GM21381 (cell line): ENCODE results near the gene UBASH3B.

Experiments
- ATAC-seq: cut with Tn5 transposase; IDR thresholded peaks from one replicate; pipeline ENCODE4 v1.9.1; 2021; ENCODE audit warnings: mild to moderate bottlenecking, moderate library complexity; ENCODE audit not compliant: unreplicated experiment

Gene UBASH3B

DNA sequence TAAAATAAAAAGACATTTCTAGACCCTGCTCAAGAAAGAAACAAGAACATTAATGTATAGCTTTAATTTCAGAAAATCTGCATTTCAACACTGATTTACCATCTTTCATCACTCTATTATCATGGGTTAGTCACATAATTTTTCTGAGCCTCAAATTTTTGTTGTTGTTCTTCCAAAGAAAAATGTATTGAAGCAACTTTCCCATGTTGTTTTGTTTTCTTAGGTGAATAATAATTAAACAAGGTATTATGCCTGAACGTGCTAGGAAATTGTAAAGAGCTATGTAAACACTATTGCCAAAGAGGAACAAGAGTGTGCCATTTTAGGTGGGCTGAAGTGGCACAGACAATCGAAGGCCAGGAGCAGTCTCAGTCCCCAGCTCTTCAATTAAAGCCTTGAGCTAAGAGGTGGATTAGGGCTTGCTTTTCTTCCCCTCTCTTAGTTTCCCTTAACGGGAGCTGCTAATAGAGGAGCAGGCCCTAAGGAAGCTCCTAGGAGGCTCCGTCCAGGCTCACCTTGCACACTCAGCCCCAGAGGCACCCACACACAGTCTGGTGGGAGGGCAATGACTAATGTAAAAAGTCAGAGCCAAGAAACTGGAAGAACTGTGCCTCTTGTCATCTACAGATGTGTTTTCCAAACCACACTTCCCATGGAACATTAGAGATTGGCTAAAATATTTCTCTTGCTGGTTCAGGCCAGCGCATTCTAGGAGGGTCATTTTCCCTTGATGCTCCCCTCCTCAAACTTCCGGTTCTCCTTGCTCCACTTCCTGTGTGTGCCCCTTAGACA lies 8.8 kb upstream of the UBASH3B start:
- no peak for ATAC-seq

DNA sequence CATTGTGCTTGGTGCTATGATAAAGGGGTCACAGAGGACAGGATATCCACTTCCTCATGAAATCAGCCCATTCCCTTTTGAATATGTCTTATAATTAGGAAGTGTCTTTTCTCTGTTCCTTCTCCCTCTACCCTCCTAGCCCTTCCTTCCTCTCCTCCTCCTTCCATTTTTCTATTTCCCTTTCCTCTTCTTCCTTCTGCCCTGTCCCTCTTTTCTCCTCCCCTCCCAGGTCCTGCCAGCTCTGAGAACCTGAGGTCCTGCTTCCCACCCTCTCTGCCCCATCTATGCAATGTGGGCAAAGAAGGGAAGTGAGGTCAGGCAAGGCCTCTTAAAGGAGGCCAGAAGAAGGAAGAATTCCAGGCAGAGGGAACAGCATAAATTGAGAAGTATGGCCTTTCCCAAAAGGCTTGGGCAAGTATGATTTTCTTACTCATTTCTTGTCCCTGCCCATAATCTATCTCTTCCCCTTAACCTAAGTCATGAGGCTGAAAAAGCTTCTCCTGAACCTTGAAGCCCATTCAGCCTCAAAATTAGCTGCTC lies 7.7 kb upstream of the UBASH3B start:
- ATAC-seq: no peak

DNA sequence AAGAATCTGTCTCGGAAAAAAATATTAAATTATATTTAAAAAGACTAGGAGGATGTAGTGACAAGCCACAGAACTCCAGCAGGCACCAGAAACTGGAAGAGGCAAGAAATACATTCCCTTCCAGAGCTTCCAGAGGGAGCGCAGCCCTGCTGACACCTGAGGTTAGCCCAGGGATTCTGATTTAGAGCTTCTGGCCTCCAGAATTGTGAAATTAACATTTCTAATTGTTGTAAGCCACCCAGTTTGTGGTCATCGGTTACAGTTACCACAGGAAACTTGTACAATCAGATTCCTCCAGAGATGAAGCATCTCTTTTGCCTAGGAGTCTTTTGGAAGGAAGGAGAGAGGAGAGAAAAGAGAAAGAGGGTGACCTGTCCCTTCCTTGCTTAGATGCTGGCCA lies 6.4 kb upstream of the UBASH3B start:
- no peak for ATAC-seq

DNA sequence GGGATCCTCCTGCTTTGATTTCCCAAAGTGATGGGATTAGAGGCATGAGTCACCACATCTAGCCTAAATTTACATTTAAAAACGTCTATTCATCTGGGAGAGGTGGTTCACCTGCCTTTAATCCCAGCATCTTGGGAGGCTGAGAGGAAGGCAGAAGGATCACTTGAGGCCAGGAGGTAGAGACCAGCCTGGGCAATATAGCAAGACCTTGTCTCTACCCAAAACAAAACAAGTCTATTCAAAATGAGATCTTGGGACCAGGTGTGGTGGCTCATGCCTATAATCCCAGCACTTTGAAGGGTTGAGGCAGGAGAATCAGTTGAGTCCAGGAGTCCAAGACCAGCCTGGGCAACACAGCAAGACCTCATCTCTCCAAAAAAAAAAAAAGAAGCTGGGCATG lies 4.9 kb upstream of the UBASH3B start:
- ATAC-seq: no peak

DNA sequence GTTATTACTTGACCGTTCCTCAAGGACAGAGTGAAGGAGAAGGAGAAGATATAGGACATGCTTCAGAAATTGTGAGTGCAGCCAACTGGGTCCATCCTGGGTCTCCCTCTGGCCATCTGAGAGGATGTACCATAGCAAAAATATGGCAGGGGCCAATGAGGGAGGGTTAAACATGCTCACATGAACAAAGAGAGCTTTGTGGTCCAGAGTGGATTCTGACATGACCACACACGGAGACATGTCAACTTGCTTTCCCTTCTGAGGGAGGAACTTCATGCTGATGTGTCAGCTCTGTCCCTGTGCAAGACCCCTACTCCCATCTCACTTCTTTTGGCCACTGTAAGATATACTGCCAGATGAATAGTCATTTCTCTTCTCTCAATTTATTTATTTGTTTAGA lies 3.0 kb upstream of the UBASH3B start:
- ATAC-seq: no peak

DNA sequence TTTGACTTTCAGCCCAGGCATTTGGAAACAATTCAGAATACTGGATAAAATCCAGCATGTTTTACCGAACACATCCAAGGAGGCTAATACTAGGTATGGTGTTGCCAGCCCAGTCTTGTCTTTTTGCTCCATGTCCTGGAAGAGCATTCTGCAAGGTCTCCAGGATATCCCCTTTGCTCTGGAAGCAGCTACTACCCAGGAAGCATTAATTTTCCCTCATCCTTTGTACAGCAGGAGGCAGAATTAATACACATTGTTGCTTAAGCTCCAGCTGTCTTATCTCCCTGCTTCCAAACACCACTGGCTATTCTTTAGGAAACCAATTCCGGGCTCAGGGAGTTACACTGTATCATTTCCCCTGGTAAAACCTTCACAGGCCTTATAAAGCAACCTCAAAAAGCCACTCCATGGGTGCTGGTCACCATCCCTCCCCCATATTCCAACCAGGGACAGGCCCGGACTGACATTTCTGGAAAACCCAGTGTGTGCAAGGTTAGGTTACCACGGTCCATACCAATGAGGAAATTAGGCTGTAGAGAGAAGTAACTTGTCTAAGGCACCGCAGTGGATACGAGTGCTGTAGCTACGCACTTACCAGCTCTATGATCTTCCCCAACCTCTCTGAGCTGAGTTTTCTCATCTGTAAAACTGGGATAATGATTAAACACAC lies 1.5 kb upstream of the UBASH3B start:
- ATAC-seq: no peak

DNA sequence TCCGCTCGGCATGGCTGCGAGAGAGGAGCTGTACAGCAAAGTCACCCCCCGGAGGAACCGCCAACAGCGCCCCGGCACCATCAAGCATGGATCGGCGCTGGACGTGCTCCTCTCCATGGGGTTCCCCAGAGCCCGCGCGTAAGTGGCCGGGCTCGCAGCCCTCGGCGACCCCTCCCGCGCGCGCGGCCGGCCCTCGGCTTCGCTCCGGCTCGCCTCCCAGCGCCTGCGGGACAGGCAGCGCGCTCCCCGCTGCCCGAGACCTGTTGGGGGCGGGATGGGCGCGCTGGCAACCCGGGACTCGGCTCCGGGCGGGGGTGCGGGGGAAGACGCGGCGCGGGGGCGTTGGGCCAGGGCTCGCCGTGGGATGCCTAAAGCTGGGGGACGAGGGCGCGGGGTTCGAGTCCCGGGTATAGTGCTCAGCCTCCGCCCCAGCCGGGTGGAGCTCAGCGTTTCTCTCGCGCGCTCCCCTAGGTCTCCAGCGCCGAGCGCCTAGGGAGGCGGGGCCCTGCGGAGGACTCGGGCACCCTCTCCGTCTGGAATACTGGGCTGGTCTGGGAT lies 630 bp downstream of the UBASH3B start:
- peak; percentile 46 for ATAC-seq

DNA sequence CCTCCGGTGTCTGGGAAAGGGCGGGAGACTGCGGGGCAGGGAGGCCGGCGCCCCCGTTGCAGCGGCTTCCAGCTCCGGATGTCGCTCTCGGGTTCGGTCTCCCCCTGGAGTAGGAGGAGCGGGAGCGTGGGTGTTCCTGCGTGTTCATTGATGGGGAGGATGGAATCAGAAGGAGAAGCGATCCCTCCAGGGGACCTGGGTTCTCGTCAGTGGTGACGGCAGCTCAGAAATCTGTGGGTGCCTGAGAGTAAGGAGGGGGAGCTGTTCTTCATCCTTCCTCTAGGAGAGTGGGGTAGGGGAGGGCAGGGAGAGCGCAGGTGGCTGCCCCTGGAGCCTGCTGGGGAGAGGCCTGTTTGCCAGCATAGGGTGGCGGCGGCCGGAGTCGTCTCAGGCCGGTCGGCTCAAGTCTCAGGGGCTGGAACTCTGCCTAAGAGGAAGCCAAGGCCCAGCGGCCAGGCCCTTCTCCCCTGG lies 1.1 kb downstream of the UBASH3B start:
- no peak for ATAC-seq

DNA sequence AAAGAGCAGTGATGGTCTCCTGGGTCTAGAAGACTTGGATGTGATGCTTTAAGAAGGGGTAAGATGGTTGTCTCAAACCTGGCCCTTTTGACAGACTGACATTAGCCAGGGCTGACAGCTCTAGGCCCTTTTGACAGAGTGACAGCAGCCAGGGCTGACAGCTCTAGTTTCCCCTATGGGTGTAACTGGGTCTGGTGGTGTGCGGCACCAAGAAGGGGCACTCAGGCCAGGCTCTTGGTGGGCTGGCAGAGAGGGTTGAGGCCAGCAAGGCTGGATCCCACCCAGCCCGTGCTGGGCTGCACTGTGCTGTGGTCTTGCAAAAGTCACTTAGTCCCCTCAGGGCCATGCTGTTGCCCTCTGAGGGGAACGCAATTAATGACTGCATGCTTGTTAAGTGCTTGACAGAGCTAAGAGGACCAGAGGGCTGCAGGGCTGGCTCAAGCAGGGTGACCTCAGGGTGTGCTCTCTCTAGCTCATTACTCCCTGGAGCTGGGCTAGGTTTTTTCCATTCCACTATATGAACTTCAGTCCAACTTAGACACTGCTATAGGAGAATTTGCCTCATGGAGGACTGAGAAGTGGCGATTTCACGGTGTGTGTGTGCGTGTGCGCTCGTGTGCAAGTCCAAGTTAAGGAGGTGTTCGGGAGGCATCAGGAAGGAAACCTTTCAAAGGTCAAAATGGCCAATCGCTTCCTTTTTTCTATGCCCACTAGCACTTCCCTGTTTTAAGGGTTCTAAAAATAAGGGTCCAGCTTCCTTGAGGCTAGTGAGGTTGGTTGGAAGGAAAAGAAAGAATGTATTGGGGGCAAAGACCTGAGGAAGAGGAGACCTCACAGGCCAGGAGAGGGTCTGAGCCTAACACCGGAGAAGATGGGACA lies 4.4 kb downstream of the UBASH3B start:
- no peak for ATAC-seq

DNA sequence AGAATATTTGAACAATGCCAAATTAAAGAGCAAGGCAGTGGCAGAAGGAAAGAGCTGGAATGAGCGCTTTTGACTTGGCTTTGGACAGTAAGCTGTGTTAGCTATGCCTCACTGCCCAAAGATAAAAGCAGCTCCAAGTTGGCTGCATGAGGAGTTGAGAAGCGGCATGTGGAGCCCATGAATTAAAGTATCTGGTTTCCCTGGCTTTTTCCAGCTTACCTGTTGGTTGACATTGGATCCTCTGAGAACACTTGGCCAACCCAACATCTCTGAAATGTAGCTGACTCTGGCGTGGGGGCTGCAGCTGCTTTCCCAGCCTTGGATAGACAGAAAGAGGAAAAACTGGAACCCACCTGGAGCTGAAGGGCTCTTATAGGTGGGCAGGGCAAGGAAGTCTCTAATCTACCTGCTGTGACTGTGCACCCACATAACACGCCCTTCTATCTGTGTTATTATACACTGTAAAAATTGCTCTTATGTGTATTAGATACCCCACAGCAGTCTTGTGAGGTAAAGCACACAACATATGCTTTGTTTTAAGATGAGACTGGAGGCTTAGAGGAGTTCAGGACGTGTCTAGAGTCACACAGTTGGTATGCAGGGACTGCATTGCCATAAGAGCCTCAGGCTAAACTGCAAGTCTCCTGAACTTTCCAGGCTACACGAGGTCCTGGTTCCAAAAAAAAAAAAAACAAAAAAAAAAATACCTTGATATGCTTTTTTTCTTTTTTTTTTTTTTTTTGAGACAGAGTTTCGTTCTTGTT lies 5.8 kb downstream of the UBASH3B start:
- no peak for ATAC-seq

DNA sequence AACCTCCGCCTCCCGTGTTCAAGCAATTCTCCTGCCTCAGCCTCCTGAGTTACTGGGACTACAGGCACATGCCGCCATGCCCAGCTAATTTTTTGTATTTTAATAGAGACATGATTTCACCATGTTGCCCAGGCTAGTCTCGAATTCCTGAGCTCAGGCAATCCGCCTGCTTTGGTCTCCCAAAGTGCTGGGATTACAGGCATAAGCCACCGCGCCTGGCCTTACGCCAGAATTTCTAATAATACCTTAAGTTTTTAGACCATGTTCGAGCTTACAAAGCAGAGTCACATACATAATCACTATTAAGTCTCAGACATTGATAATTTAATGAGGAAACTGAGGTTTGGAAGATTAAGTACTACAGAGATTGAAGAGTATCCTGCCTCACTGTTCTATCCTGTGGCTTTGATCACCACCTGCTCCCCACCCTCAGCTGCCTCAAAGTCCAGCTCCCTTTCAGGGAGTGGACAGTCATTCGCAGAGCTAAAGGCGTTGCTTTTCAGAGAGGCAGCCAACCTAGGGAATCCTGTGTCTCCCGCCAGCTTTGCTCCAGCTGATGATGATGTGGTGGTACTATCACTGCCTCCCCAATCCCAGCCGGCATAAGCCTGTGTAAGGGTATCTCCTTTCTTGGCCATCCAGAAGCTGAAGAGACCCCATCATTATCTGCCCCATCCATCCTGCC lies 7.7 kb downstream of the UBASH3B start:
- no peak for ATAC-seq

DNA sequence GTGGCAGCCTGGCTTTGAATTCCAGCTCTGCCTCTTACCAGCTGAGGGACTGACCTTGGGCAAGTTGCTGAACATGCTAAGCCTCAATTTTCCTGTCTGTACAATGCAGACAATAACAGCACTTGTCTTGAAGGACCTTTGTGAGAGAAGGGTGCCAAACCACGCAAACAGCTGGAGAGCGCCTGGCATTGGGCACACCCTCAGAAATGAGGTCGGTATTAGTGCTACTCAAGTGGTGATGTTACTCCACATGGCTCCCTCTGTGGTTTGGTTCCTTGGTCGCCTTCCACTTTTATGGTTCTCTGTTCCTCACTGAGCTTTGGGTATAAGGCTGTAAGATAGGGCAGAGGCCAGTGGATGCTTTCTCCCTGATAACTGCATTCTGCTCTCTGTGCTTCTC lies 8.2 kb downstream of the UBASH3B start:
- no peak for ATAC-seq

DNA sequence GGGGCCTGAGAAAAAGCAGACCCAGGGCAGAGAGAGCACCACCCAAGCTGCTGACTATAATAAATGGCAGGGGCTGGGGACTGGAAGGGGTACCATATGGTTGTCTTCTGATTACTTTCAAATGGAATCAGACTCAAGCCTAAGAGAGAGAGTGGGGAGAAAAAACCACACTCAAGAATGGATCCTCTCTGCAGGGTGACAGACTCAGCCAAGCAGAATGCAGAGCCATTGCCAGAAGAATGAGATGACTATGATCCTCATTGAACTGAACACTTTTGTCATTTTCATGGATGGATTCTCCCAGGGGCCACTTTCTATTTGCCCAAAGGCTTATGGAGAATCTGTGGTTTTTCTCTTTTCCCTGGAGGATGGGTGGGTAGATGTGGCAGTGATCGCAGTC lies 8.7 kb downstream of the UBASH3B start:
- ATAC-seq: no peak

DNA sequence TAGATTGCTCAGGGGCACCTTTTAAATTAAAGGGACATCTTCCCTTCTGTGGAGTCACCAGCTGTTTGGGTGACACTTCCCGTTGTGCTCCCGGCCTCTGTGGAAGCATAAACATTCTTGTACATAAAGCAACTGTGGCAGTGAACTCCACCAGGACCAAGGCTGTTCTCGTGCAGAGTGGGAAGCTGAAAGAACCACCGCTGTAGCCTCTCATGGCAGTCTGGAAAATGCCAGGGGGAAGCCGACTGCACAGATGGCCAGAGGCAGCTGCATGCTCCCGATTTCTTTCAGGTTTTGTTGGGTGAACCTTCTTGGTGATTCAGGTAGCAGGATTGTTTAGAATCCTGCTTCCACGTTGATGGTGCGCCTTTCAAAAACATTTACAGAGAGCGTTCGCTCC lies 10.3 kb downstream of the UBASH3B start:
- no peak for ATAC-seq

DNA sequence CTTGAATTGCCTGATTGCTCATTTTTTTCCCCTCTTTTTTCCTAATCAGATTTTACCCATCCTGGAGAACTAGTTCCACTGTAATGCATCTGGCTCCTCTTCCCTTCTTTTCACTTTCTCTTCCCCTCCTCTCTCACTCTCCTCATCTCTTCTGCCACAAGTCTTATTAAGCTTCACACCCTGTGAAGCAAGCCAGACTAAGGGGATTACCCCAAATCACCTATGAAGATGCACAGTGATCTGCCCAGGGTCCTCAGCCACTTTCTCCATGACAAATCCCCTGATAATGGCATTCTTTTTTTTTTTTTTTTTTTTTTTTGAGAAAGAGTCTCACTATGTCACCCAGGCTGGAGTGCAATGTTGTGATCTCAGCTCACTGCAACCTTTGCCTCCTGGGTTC lies 11.2 kb downstream of the UBASH3B start:
- no peak for ATAC-seq

DNA sequence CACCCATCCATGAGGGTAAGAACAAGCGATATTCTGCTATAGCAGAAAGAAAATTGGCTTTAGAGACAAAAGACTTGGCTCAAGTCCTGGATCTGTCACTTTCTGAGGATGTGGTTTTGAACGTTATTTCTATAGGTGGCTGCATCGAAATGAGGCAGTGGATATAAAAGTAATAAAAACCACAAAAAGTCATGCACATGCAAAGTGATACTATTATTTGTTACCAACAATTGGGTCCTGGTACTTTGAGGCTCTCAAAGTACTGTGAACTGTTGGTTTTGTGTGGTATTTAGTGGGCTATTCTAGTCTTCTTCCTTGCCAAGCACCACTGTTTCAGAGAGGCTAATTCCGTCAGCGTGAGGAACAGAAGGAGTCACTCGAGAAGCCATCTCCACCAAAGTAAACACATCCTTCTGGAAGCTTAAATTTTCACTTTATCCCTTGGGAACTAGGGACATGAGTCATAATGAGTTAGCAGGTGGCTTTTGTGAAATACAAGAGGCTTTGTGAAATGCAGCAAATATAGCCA lies 13.1 kb downstream of the UBASH3B start:
- ATAC-seq: no peak

DNA sequence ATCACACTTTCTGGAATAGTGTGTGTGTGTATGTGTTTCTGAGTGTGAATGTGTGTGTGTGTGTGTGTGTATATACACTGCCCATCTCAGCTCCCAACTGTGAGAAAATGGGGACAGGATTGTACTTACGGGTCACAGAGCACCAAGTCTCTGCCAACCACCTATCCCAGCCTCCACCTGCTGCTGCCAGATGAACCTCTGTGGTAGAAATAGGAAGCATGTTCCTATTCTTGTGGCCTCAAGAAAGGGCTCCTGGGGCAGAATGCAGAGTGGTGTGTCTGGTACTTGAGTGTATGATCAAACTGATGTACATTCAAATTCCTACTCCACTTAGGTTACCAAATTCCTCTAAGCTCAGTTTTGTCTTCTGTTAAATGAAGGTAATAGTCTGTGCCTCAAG lies 14.6 kb downstream of the UBASH3B start:
- ATAC-seq: no peak

DNA sequence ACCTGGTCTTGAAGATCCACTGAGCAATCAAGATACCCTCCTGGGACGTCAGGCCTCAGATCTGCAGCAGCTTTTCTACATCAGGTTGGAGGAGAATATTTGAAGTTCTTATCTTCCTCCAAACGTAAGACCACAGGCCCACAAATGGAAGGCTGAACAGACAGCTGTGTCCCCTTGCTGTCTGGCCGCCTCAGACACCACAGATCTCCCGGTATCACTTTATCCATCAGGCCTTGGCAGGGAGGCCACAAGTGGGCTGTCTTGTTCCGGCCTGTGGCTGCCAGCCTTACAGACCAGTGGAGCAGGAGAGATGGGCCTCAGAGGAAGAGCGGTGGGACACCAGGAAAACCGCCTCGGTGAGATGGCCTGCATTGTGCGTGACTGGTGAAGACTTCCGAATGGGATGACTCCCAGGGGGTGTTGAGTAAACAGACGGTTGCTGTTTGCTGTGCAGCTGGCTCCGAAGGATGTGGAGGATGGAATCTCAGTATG lies 15.9 kb downstream of the UBASH3B start:
- ATAC-seq: no peak

DNA sequence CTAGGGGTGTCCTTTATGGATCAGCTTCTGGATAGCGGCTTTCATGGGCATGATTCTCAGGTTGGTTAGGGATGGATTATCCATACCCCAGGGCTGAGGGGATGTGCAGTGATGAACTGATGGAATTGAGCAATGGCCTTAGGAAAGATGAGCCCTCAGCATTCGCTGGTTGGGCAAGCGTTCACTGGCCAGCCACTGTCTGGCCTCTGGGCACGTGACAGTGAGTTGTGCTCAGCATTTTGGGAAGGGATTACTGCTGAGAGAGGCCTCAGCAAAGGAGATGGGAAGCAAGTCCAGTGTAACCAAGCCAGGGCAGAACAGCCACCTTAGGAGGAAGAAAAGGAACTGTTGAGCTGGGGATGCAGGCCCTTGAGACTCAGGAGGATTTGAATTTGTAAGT lies 17.4 kb downstream of the UBASH3B start:
- no peak for ATAC-seq
